ENCODE data around the gene IGF2BP2.

GRCh38 chr3:185631108-185631507 is 193.7 kb downstream of the IGF2BP2 start:
- TF ChIP-seq CTCF (conservative IDR thresholded peaks at IDR 0.05 in 1 of 2, IDR thresholded peaks at IDR 0.05 in 1 of 2; ENCODE audit: extremely low read depth in 1 of 2, insufficient read depth in 1 of 2, low read depth in 1 of 2, low read length in 2 of 2) (no peak), EZH2 (IDR thresholded peaks at IDR 0.05; ENCODE audit: borderline replicate concordance, low read length) (no peak)

Measured in mammary epithelial cell (primary cell).